ENCODE data around the gene KCNB1.

KCNB1 gene

GRCh38 chr20:49461894-49462620, 20.4 kb downstream of the KCNB1 start:
- TF ChIP-seq CTCF (IDR thresholded peaks at IDR 0.05; ENCODE audit: low read depth, low read length): no peak
- H3K9me3 ChIP-seq: no peaks in the 10 kb centered on the region
- H3K4me1 ChIP-seq: no peaks in the 10 kb centered on the region
- DNase-seq: no peak
- no peak overlapping the region for H3K4me3 ChIP-seq (ENCODE audit: low read depth, low read length)
- H3K36me3 ChIP-seq: no peaks in the 10 kb centered on the region
- H3K27me3 ChIP-seq: no peaks in the 10 kb centered on the region

- Histone ChIP-seq H3K4me1 (no peaks in the 10 kb centered on the region), H3K4me3 (ENCODE audit: low read depth, low read length) (no peak overlapping the region), H3K9me3 (no peaks in the 10 kb centered on the region), H3K36me3 (no peaks in the 10 kb centered on the region), H3K27me3 (no peaks in the 10 kb centered on the region)
- no peak for TF ChIP-seq CTCF (IDR thresholded peaks at IDR 0.05; ENCODE audit: low read depth, low read length)
- DNase-seq: no peak
Observed at GRCh38 chr20:49460916-49461315, 21.6 kb downstream of the KCNB1 start.

DNA sequence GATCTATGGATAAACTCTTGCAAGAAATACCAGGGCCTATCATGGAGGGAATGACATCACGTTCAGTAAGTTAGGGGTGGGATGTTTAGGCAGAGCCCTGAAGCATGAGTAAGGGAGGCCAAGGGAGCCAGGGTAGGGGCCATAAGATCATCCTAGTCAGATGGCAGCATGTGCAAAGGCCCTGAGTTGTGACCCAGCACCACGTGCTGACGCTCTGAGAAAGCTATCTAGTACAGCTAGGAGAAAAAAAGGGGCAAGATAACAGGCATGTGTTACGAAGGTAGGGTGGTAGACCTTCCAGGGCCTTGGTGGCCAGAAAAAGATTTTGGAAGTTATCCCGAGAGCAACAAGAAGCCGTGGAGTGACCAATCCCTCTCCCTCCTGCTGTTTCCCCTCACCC, 22.3 kb downstream of the KCNB1 start:
- no peaks in the 10 kb centered on the region for H3K4me1 ChIP-seq
- H3K27me3 ChIP-seq: no peaks in the 10 kb centered on the region
- no peak for DNase-seq
- no peaks in the 10 kb centered on the region for H3K36me3 ChIP-seq
- no peak overlapping the region for H3K4me3 ChIP-seq (ENCODE audit: low read depth, low read length)
- no peak for TF ChIP-seq CTCF (IDR thresholded peaks at IDR 0.05; ENCODE audit: low read depth, low read length)
- H3K9me3 ChIP-seq: no peaks in the 10 kb centered on the region

DNA sequence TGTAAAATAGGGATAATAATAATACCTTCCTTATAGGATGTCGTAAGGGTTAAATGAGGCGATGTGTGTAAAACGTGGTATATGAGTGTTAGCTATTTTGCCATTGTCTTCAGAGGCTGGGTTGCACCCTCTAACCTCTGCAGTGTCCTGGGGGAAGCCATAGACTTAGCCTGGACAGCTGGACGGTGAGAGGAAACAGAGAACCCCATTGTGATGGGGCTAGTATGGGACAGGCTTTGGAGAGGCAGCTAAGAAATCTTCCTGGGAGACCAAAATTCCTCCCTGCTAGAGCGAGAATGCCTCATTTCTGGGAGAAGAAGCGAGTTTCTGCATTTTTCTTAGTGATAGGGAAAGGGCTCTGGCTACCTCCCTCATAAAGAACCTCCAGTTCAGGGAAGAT, 22.8 kb downstream of the KCNB1 start:
- Histone ChIP-seq H3K27me3 (no peaks in the 10 kb centered on the region), H3K4me1 (no peaks in the 10 kb centered on the region), H3K36me3 (no peaks in the 10 kb centered on the region), H3K9me3 (no peaks in the 10 kb centered on the region), H3K4me3 (ENCODE audit: low read depth, low read length) (no peak overlapping the region)
- no peak for TF ChIP-seq CTCF (IDR thresholded peaks at IDR 0.05; ENCODE audit: low read depth, low read length)
- DNase-seq: no peak

DNA sequence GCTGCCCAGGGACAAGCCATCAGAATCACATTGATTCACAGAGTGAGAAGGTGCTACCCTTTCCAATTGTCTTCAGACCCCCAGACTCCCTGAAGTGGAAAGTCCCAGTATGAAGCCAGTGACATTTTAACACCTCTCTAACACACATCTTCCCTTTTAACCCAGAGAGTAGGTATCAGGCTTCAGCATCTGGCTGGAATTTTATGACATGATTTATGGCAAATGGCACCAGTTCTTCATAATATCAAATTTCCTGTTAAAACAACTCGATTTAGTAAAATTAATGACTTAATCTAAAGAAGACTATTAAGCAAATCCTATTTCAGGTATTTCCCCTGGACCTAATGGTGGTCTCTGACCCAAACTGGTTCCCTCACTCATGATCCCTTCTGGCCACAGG, 25.0 kb downstream of the KCNB1 start:
- no peak for TF ChIP-seq CTCF (IDR thresholded peaks at IDR 0.05; ENCODE audit: low read depth, low read length)
- DNase-seq: no peak
- Histone ChIP-seq H3K4me1 (no peaks in the 10 kb centered on the region), H3K36me3 (no peaks in the 10 kb centered on the region), H3K9me3 (no peaks in the 10 kb centered on the region), H3K27me3 (no peaks in the 10 kb centered on the region), H3K4me3 (ENCODE audit: low read depth, low read length) (no peak overlapping the region)

- Histone ChIP-seq H3K4me3 (ENCODE audit: low read depth, low read length) (no peak overlapping the region), H3K36me3 (no peaks in the 10 kb centered on the region), H3K9me3 (no peaks in the 10 kb centered on the region), H3K4me1 (no peaks in the 10 kb centered on the region), H3K27me3 (no peaks in the 10 kb centered on the region)
- no peak for DNase-seq
- TF ChIP-seq CTCF (IDR thresholded peaks at IDR 0.05; ENCODE audit: low read depth, low read length): no peak
Observed at GRCh38 chr20:49456646-49457045, 25.8 kb downstream of the KCNB1 start.
